K562 (cell line): Measurements from ENCODE around the gene SCFD1. TPM values are rescaled to one million over a fixed set of nuclear protein-coding genes. Genes with fewer than 3 reads are reported as not detected.

Experiments used
- ATAC-seq: fragments of 200-7000 bp; cut with Tn5 transposase; 3 replicates; pipeline ENCODE4 v1.9.1; 2020; ENCODE audit warnings: moderate library complexity
- BruUV-seq: library from RNA; stranded (reverse); fragments of 400-500 nt; replicated peaks from 2 replicates; lab custom pipeline; 2021; lab: Mats Ljungman, UMichigan
- CTCF ChIA-PET: fragments of 300-600 bp; formaldehyde crosslinking; extraction: SDS; loops from one replicate; lab custom pipeline; 2021; ENCODE audit warnings: low intra/inter-chr PET ratio; lab: Yijun Ruan, JAX
- POLR2A ChIA-PET: fragments of 300-600, 350-650 bp; sonication (Branson Sonifier 250); formaldehyde crosslinking; extraction: SDS; loops from one replicate; lab custom pipeline; 2021; ENCODE audit warnings: antibody characterized with exemption, inconsistent platforms; lab: Yijun Ruan, JAX
- DNase-seq, 4 experiments: peaks; one replicate each; pipeline versions ENCODE4 v3.0.0 to v3.0.0-alpha.2; 2011 to 2018; ENCODE audit warnings: low spot score in 3 of 4, mixed read lengths in 3 of 4; ENCODE audit errors: extremely low read depth in 1 of 4
- FAIRE-seq: peaks from 2 replicates; lab custom pipeline; 2011; peaks lifted over from hg19 to GRCh38; lab: Jason Lieb, UNC
- H2AFZ ChIP-seq: 2 replicates; pipeline ENCODE4 v1.6.0; 2011; ENCODE audit warnings: low read depth, low read length, control low read depth, inconsistent platforms
- H3K27ac ChIP-seq: fragments of 200-600 bp; 3 replicates; pipeline ENCODE4 v1.8.0; 2011; ENCODE audit warnings: low read depth, mild to moderate bottlenecking, control low read depth, inconsistent platforms, low read length, moderate library complexity, mixed read lengths; ENCODE audit errors: extremely low read depth
- H3K27me3 ChIP-seq, 2 experiments: fragments of 300-600 bp in 1 of 2; 2 replicates in 1 of 2; 3 replicates in 1 of 2; pipeline versions ENCODE4 v1.6.0 to v1.8.0; 2011; ENCODE audit warnings: inconsistent platforms in 2 of 2, low read length in 2 of 2, mild to moderate bottlenecking in 1 of 2, mixed read lengths in 1 of 2, moderate library complexity in 1 of 2; ENCODE audit not compliant: control insufficient read depth in 2 of 2, insufficient read depth in 2 of 2
- H3K36me3 ChIP-seq: fragments of 300-600 bp; 3 replicates; pipeline ENCODE4 v1.8.0; 2011; ENCODE audit warnings: mild to moderate bottlenecking, low read length, inconsistent platforms; ENCODE audit not compliant: control insufficient read depth, insufficient read depth
- H3K4me1 ChIP-seq, 2 experiments: fragments of 200-600 bp in 1 of 2; replicated peaks in 1 of 2; 2 replicates in 1 of 2; 3 replicates in 1 of 2; pipeline versions ENCODE4 v1.5.1 to v1.8.0; 2011; ENCODE audit warnings: inconsistent platforms in 2 of 2, low read length in 2 of 2, mild to moderate bottlenecking in 1 of 2, mixed read lengths in 1 of 2, moderate library complexity in 1 of 2; ENCODE audit not compliant: control insufficient read depth in 2 of 2, insufficient read depth in 2 of 2
- H3K4me2 ChIP-seq: 2 replicates; pipeline ENCODE4 v1.6.1; 2011; ENCODE audit warnings: low read length, control low read depth, inconsistent platforms, mixed read lengths; ENCODE audit not compliant: insufficient read depth
- H3K4me3 ChIP-seq: fragments of 200-600 bp; sonication (generic), shearing (Covaris generic); 2 replicates; pipeline ENCODE4 v1.5.1; 2016; ENCODE audit warnings: control low read depth, inconsistent platforms
- H3K79me2 ChIP-seq: fragments of 200-600 bp; 3 replicates; pipeline ENCODE4 v1.8.0; 2011; ENCODE audit warnings: low read length, inconsistent platforms; ENCODE audit not compliant: control insufficient read depth, insufficient read depth
- H3K9ac ChIP-seq, 2 experiments: 2 replicates each; pipeline versions ENCODE4 v1.6.0 to v1.6.1; 2011; ENCODE audit warnings: low read depth in 2 of 2, low read length in 2 of 2, control low read depth in 1 of 2, inconsistent platforms in 1 of 2, mild to moderate bottlenecking in 1 of 2, mixed read lengths in 1 of 2; ENCODE audit not compliant: insufficient read depth in 1 of 2
- H3K9me1 ChIP-seq: one replicate; pipeline ENCODE4 v1.6.0; 2011; ENCODE audit warnings: inconsistent platforms, mild to moderate bottlenecking, low read length, moderate library complexity; ENCODE audit not compliant: control insufficient read depth, insufficient read depth
- H3K9me3 ChIP-seq: replicated peaks from 2 replicates; pipeline ENCODE4 v1.5.1; 2011; ENCODE audit warnings: low read depth, low read length, inconsistent platforms; ENCODE audit not compliant: control insufficient read depth, insufficient read depth
- H4K20me1 ChIP-seq: replicated peaks from 2 replicates; pipeline ENCODE4 v1.6.1; 2011; ENCODE audit warnings: low read length, inconsistent platforms, mixed read lengths; ENCODE audit not compliant: control insufficient read depth, insufficient read depth
- CREB5 ChIP-seq: fragments of 250-450 bp; sonication (Bioruptor Pico); IDR thresholded peaks from 2 replicates; pipeline ENCODE4 v1.5.0; 2020; ENCODE audit warnings: mild to moderate bottlenecking
- HNRNPL ChIP-seq: fragments of 200-400 bp; formaldehyde crosslinking; IDR thresholded peaks from 2 replicates; pipeline ENCODE4 v1.6.1; 2017; ENCODE audit warnings: low read depth, mild to moderate bottlenecking, low read length
- MAFK ChIP-seq: IDR thresholded peaks from 2 replicates; pipeline ENCODE4 v1.6.1; 2011; ENCODE audit warnings: low read length, improper control_type of control experiment
- MAZ ChIP-seq, 2 experiments: fragments of 450-650 bp in 1 of 2; sonication (generic) in 1 of 2; formaldehyde crosslinking; IDR thresholded peaks in 1 of 2; conservative IDR thresholded peaks in 1 of 2; 2 replicates each; pipeline versions ENCODE4 v1.4.0 to v1.5.0; 2020; ENCODE audit warnings: mild to moderate bottlenecking in 1 of 2, missing genetic modification reagents in 1 of 2
- PURB ChIP-seq: sonication (generic); formaldehyde crosslinking; IDR thresholded peaks from 2 replicates; pipeline ENCODE4 v1.9.0; 2021; ENCODE audit warnings: low read depth, mild to moderate bottlenecking, missing genetic modification reagents
- WGBS: fragments of 100-300 bp; shearing (Covaris generic); methylation state at CpG from one replicate; pipeline ENCODE4 v1.1.6; 2016; ENCODE audit warnings: low coverage, mixed read lengths; ENCODE audit not compliant: insufficient coverage; ENCODE audit errors: missing lambda C conversion rate; 5-methylcytosine and 5-hydroxymethylcytosine counted together
- in situ Hi-C: fragments of 300-500 bp; cut with MboI; formaldehyde crosslinking; loops from 4 replicates; pipeline ENCODE4 v1.15.0; 2018; ENCODE audit warnings: inconsistent platforms, mixed read lengths
- intact Hi-C: fragments of 100-400 bp; cut with micrococcal nuclease; formaldehyde crosslinking; loops from 2 replicates; pipeline ENCODE4 v1.14.2; 2022
- polyA plus RNA-seq, 8 experiments: library from polyadenylated mRNA; depleted of rRNA in 4 of 8; stranded (reverse) in 5 of 8; unstranded in 3 of 8; fragments of >200 nt; fragmentation: Nextera tagmentation in 2 of 8; fragmentation: Illumina TruSeq in 1 of 8; extraction: Ambion mirVana in 2 of 8; extraction: Trizol in 1 of 8; gene quantifications; 2 replicates each; pipeline versions ENCODE4 v1.2.1 to v1.2.3, GENCODE V29; 2011 to 2014; ENCODE audit warnings: inconsistent platforms in 1 of 8, missing spikeins in 1 of 8
- total RNA-seq, 7 experiments: library from RNA; depleted of rRNA in 6 of 7; stranded (reverse); fragments of >200 nt in 6 of 7; fragmentation: Illumina TruSeq in 2 of 7; extraction: Trizol in 2 of 7; gene quantifications; 2 replicates each; pipeline versions ENCODE4 v1.2.1 to v1.2.3, GENCODE V29; 2011 to 2021; ENCODE audit warnings: low replicate concordance in 1 of 7

Gene SCFD1
- total and polyA plus RNA-seq, 9 of the 15 experiments (the other 6 are each of a cell fraction or from before 2014, with no cell fraction given): 48.9 to 112 (median 75.2) TPM

GRCh38 chr14:30645600-30645999, 23.5 kb downstream of the SCFD1 start:
- Histone ChIP-seq H3K36me3 (peaks cover 47% of the 10 kb centered on the region; the same call in 2 of the 3 replicates), H3K27me3 (no peaks in the 10 kb centered on the region), H3K27ac (no peak overlapping the region), H3K9me1 (no peaks in the 10 kb centered on the region), H2AFZ (no peak overlapping the region), H3K4me1 (no peaks in the 10 kb centered on the region), H3K79me2 (peaks cover 7% of the 10 kb centered on the region), H4K20me1 (no peaks in the 10 kb centered on the region), H3K9me3 (peaks cover 4% of the 10 kb centered on the region), H3K9ac (no peak overlapping the region), H3K4me3 (no peak overlapping the region), H3K4me2 (no peak overlapping the region)
- FAIRE-seq (no peak), DNase-seq (no peak), ATAC-seq (no peak)
- in situ Hi-C loops: no loop called here
- WGBS: 96% methylated on average over 2 of the region's 2 CpGs
- ChIA-PET POLR2A (no interaction called here), CTCF (no interaction called here)
- no TSS peak for BruUV-seq
- intact Hi-C loops: no loop called here
- TF ChIP-seq MAFK (no peak), MAZ (CRISPR knock-in tag; conservative IDR thresholded peaks at IDR 0.05 in 1 of 2, IDR thresholded peaks at IDR 0.05 in 1 of 2) (no peak), CREB5 (no peak), HNRNPL (no peak), PURB (CRISPR knock-in tag) (no peak)
